Stimulated activated CD4-positive, alpha-beta T cell treated with anti-CD3 and anti-CD28 coated beads, TNF-alpha, amount 100 ng/mL, for 24 hours (primary cell): ENCODE data around the gene SRRM4.

Experiments used
- DNase-seq, 3 experiments: peaks; one replicate each; pipeline ENCODE4 v3.0.0-alpha.2; 2020; ENCODE audit warnings: low read depth in 3 of 3

The SRRM4 gene

GRCh38 chr12:119201789-119202543 lies 220.6 kb downstream of the SRRM4 start:
- DNase-seq: no peak

GRCh38 chr12:119202544-119202943 lies 221.2 kb downstream of the SRRM4 start:
- DNase-seq: no peak

GRCh38 chr12:119204131-119204530 lies 222.8 kb downstream of the SRRM4 start:
- DNase-seq: no peak

GRCh38 chr12:119204671-119205285 lies 223.4 kb downstream of the SRRM4 start:
- no peak for DNase-seq

- DNase-seq: no peak
Measured at GRCh38 chr12:119206348-119207062, 225.2 kb downstream of the SRRM4 start.

- no peak for DNase-seq
Measured at GRCh38 chr12:119207063-119207560, 225.8 kb downstream of the SRRM4 start.

- no peak for DNase-seq
Measured at GRCh38 chr12:119208626-119209061, 227.3 kb downstream of the SRRM4 start.

- no peak for DNase-seq
Measured at GRCh38 chr12:119211884-119212283, 230.5 kb downstream of the SRRM4 start.
